Measurements from ENCODE around the gene ACBD7.

ACBD7 gene

DNA sequence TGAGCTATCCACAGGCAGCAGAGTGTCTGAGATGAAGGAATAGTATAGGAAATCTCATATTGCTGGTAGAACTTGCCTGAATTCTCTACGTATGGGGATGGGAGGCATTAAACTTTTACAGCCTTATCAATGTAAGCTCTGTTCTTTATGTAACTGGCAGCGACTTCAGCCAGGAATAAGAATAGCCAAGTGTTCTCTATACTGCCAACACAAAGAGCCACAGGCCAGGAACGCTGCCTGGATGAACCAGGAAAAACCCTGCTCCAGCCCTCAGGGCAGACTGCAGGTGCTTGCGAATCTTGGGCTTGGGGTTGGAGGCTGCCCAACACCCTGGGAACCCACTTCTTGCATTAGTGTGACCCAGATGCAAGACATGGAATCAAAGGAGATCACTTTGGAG is 50.9 kb downstream of the ACBD7 start:
- in situ Hi-C loops (cut with MboI; ENCODE audit: low pct_unique_long_range_greater_than_20kb, low sequenced_read_pairs, unreplicated experiment): no loop called here
- TF ChIP-seq, protein P1, sequence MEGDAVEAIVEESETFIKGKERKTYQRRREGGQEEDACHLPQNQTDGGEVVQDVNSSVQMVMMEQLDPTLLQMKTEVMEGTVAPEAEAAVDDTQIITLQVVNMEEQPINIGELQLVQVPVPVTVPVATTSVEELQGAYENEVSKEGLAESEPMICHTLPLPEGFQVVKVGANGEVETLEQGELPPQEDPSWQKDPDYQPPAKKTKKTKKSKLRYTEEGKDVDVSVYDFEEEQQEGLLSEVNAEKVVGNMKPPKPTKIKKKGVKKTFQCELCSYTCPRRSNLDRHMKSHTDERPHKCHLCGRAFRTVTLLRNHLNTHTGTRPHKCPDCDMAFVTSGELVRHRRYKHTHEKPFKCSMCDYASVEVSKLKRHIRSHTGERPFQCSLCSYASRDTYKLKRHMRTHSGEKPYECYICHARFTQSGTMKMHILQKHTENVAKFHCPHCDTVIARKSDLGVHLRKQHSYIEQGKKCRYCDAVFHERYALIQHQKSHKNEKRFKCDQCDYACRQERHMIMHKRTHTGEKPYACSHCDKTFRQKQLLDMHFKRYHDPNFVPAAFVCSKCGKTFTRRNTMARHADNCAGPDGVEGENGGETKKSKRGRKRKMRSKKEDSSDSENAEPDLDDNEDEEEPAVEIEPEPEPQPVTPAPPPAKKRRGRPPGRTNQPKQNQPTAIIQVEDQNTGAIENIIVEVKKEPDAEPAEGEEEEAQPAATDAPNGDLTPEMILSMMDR (IDR thresholded peaks at IDR 0.05; ENCODE audit: extremely low read depth, insufficient read depth, missing control alignments): no peak
- no peak for DNase-seq (ENCODE audit: low spot score)

DNA sequence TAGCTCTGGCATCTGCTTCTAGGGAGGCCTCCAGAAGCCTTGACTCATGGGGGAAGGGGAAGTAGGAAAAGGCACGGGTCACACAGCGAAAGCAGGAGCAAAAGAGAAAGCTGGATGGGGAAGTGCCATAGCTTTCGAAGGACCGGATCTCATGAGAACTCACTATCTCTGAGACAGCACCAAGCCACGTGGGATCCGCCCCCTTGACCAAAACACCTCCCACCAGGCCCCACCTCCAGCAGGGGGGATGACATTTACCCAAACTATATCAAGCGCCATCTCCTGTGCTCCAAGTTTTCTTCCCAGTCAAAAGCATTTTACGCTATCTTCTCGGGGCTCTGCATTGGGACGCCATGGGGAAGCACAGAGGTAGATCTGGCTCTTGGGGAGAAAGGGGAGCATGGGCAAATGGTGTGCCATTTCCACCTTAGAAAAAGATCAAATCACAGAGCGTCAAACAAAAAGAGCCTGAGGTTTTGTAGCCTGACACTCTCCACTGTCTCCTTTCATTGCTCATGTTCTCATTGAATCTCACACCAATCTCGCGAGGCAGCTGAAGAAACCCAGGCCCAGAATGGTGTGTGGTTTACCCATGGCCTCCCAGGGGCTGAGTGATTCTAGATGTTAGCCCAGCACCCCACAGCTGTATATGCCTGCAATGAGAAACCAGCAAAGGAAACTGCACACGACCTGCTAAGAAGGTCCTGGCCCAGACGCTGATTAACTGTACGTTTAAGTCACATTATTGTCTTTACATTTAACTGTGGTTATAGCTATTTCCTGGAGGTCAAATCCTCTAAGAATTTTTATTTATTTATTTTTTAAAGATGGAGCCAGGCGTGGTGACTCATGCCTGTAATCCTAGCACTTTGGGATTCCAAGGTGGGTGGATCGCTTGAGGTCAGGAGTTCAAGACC is 52.9 kb downstream of the ACBD7 start:
- TF ChIP-seq, protein P1 (IDR thresholded peaks at IDR 0.05; ENCODE audit: extremely low read depth, insufficient read depth, missing control alignments): no peak
- no peak for DNase-seq (ENCODE audit: low spot score)
- in situ Hi-C loops (cut with MboI; ENCODE audit: low pct_unique_long_range_greater_than_20kb, low sequenced_read_pairs, unreplicated experiment): no loop called here

DNA sequence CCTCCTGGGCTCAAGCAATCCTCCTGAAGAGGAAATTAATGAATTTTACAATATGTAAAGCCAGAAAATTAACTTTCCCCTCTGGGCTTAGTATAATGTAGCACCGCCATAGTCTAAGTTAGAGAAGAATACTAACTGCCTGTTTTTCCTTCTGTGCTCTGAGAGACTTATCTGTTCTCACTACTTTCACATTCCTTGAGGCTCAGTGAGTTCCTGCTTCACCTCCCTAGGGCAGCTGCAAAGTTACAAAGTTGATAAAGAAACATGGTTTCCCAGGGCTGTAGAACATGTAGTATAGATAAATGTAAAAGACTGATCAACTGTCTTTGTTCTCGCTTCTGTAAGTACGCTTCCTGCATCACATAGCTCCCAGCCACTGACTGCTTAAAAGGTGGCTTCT is 60.8 kb downstream of the ACBD7 start:
- in situ Hi-C loops (cut with MboI; ENCODE audit: low pct_unique_long_range_greater_than_20kb, low sequenced_read_pairs, unreplicated experiment): no loop called here
- TF ChIP-seq, protein P1 (IDR thresholded peaks at IDR 0.05; ENCODE audit: extremely low read depth, insufficient read depth, missing control alignments): no peak
- DNase-seq (ENCODE audit: low spot score): no peak
